Measurements from ENCODE around the gene PAF1.
"Not testable (repeated sequence)": the region's sequence is repeated elsewhere in the genome, so short reads cannot be mapped to it uniquely, and the experiment has no call there.

PAF1 gene

GRCh38 chr19:39351537-39352064 is 39.3 kb downstream of the PAF1 start:
- no peak for DNase-seq

DNA sequence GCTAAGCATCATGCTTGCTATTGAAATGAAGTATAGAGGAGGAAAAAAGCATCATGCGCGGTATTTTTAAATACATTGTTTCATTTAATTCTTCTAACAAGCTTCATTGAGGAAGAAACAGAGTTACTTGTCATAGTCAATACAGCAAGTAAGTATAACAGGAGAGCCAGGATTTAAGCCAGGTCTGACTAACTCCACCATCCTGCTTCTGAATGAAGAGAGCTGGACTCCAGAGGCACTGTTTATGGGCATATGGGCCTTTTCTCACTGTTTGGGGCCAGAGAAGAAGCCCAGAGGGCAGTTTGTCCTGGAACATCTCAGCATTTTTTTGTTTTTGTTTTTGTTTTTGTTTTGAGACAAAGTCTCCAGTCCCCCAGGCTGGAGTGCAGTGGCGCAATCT is 40.8 kb downstream of the PAF1 start:
- no peak for DNase-seq

DNA sequence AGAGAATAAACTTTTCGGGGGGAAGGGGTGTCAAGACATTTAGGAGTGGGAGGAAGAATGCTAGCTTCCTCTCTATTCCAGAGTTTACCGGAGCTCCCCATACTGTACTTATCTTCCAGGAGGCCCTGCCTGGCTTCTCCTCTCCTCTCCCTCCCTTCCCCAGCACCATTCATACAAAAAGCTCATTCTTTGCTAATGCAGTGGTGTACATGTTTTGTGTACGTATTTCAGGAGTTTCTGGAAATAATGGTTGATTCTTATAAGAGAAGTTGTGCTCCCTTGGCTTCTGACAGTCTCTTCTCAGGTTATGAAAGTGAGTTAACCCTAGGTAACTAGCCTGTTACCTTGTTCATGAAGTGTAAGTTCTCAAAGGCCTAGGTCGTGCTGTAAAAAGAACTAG is 41.6 kb downstream of the PAF1 start:
- DNase-seq = no peak

DNA sequence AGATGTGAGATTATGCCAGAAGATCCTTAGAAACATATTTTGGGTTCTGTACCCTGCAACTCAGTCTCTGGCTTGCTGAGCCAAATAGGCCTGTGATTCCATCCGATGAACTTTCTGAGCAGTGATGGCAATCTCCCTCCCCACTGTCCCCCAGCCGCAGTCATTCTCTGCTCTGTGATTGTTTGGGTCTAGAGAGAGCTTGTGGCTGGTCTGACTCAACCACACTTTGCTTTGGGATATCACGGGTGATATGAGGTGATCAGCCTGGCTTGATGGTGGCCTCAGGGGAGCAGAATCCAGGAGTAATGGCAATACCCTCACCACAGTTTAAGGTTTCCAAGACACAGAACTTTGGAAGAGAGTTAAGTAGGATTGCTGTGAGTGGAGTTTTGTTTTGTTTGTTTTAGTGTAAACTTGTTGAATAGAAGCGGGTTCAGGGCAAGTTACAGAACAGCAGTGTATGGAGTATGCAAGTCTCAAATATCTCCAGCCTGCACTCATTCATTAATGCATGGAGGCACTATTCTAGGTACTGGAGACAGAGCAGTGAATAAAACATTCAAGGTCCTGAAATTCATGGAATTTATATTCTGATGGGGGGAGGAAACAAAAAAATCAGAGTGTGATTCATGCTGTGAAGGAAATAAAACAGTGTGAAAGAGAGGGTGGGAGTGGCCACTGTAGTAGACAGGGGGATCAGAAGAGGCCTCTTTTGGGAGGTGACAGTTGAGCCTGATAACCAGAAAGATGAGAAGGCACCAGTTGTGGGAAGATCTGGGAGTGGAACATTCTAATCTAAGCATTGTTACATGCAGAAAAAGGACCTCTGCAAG is 43.4 kb downstream of the PAF1 start:
- no peak for DNase-seq

DNA sequence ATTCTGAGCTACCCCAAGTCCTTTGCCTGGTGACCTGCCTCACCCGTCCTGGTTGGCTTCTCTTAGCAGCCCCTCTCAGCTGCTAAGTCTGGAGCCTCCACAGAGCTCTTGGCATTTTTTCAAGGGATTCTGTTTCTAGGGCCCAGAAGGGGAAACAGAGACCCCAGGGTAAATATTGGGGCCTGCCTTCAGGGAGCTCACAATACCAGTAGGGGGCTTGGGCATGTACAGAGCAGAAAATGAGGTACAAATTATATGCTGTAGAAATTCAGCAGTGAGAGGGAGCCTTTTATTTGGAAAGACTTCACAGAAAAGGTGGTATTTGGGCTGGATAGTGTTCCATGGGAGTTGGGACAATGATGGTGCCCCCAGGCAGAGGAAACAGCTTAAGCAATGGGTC is 45.0 kb downstream of the PAF1 start:
- no peak for DNase-seq

- no peak for DNase-seq
Observed at GRCh38 chr19:39342647-39343305, 48.1 kb downstream of the PAF1 start.

DNA sequence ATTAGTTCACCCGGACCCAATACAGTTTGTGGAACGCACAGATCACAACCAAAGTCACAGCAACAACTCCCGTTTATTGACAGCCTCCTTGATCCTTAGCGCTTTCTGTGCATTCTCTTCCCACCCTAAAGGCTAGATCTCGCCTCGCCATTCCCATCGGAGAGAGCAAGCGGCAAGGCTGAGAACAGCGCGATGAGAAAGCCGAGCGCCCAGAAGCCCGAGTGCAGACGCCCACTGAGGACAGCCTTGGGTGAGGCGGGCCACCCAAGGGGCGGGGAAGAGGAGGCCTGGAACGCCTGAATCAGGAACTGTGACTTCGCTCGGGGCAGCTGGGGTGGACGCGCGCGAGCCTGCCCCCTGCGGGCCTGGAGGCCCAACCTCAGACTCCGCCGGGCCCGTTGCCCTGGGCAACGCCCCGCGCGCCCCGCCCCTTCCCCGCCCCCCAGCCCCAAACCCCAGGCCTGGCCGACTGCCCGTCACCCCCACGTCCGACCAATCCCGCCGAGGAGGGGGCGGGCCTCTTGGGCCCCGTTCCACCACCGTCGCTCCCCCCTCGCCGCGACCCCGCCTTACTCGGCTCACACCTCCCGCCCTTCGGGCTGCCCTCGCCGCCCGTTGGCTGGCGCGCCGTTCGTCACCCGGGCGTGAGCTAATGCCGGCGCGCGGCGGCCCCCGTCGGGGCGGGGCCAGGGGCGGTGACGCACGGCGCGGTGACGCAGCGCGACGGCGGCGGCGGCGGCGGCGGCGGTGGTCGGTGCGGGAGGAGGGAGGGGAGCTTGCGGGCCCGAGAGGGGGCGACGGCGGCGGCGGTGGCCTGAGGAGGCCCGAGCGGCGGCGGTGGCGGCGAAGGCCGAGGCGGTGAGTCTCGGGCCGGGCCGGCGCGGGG is 48.9 kb downstream of the PAF1 start, which contains the start of gene SAMD4B:
Gene SAMD4B (plus strand): TSS at position 703 of the 886 bp plus-strand sequence. CDS start 14,473 bp downstream, outside the sequence.
- peak; percentile 100 for DNase-seq

- DNase-seq = peak; percentile 82
Observed at GRCh38 chr19:39341129-39341718, 49.7 kb downstream of the PAF1 start.

GRCh38 chr19:39340156-39340555 is 50.8 kb downstream of the PAF1 start:
- DNase-seq = not testable (repeated sequence)

GRCh38 chr19:39339674-39340073 is 51.2 kb downstream of the PAF1 start:
- DNase-seq = no peak

GRCh38 chr19:39336483-39336882 is 54.4 kb downstream of the PAF1 start:
- DNase-seq = no peak
